ENCODE measurements around the gene C16orf90.
A peak's percentile ranks its signal among the peaks of the same experiment; 100 is the strongest.

Gene C16orf90, protein sequence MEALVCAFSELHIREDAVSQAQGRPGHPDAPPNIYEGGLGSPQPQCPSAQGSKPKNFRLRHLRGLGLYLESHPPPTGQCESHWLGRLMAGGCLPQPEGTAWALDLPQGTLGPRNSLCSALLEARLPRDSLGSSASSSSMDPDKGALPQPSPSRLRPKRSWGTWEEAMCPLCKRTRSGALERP

DNA sequence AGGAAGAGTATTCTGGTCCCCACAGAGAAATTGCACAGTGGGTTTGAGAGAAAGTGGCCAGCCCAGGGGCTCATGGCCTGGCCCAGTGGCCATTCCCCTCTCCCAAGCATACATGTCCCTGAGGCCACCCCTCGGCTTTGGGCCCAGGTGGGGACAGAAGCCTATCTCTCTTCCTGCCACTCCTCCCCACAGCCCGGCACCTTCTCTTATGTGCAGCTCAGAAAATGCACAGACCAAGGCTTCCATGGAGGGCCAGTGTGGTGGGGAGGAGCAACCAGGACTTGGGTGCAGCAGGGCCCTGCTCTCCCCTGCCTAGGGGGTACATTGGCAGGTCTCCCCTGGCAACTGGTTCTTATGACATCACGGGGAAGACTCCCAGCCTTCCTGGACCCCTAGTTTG is at the start of gene C16orf90:
C16orf90 (minus strand) TSS at position 314 of the 400 bp plus-strand sequence; CDS start at position 246, 68 bp downstream.
- DNase-seq (ENCODE audit: low spot score): no peak

DNA sequence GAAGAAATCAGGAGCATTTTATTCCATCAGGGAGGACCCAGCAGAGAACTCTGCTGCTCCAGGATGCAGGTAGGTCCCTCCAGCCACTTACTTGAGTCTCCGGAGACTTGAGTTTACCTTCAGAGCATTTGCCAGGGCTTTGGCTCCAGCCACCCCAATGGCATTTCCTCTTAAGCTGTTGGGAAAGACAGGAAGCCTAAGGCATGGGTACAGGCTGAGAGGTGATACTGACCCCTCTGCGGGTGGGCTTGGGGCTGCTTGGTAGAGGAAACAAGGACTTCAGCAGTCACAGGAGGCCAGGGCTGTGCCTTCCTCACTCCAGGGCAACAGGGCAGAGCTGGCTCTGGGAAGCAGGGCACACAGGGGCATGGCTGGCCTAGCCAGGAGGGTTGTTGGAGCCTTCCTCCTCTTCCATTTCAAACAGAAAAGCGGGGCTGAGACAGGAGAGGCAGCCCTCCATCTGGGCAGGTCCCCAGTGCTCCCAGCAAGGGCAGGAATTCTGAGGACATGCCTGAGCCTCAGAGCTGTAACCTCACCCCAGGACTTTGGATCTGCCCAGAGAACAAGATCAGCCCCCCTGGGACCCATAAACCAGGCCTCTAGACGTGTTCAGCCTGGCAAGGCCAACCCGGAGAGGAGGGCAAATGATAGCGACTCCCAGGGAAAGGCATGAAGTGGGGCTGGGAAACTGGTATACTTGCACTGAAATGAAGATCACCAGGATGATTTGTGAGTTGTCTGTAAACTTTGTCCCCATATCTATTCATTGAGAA is 47.5 kb upstream of the C16orf90 start:
- no peak for DNase-seq (ENCODE audit: low spot score)

DNA sequence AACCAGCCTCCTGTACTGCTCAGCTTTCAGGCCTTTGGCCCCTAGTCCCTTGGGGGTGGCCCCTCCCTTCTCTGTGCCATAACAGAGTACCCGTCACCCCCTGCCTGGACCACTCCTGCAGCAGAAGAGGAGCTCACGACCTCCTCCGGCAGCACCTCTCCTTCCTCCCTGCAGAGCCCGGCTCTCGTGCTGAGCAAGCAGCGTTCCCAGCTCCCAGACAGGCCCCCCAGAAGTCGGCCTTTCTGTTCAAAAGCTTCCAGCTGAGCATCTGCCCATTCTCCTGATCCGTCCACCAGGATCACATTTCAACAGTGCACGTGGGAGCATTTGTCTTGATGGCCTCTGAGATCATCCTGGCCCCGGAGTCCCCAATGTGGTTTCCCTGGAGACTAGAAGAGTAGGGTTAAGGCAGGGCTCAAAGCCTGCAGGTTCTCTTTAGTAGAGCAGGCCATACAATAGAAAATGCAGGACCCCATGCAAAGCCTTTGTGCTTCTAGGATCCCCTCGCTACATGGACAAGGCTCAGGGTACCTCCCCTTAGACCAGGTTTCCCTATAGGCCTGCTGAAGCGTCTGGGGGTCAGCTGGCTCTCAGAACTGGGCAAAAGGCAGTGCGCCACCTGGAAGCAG is 46.4 kb upstream of the C16orf90 start:
- DNase-seq (ENCODE audit: low spot score): no peak

DNA sequence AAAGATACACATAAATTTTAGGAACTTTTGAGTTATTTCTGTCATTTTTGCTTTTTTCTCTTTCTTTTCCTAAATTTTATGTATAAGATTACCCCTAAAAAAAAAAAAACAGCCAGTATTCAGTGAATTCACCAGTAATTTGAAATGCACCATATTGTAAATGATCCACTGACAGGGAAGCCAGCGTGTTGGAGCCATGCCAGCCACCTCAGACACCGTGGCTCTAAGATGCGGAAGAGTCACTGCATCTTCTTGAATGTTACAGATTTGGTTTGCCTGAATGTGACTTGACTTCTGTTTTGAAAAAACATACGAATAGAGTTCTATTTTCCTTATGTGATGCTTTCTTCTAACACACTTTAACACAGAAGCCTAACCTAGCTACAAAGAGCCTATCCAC is 42.9 kb upstream of the C16orf90 start:
- DNase-seq (ENCODE audit: low spot score): no peak

DNA sequence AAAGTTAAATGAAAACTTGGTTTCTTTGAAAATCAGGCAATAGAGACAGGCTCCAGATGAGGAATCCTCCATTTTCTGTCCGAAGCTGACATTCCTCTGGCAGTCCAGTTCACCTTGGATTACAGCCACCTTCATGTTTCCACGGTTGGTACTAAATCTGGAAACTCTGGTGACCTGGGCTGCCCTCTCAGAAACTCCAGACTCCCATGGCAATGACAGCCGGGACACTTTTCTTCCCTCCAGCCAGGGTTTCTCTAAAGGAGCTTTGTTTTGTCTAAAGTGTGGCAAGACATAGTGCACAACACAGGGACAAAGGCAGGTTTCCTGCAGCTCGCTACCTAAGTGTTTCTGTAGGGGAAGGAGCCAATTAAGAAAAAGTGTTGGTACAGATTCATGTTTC is 41.6 kb upstream of the C16orf90 start:
- DNase-seq (ENCODE audit: low spot score): no peak

DNA sequence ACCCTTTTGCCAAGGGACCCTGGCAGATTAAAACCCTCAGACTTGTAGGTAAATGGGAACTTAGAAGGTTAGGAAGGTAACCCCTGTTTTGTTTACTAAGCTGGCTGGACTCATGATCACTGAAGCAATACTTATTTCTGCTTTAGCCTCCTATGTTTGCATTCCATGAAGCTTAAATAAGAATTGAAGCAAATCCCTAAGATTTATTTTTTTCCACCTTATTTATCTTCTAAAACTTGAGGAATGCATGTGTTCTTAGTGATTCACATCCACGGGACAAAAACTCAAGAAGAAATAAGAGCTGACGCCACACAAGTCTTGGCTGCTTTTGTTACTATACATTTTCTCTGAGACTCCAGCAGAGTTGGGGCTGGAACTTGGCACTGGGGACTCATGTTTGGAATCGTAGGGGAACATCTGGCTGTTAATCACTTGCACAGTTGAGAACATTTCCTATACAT is 41.0 kb upstream of the C16orf90 start:
- no peak for DNase-seq (ENCODE audit: low spot score)

DNA sequence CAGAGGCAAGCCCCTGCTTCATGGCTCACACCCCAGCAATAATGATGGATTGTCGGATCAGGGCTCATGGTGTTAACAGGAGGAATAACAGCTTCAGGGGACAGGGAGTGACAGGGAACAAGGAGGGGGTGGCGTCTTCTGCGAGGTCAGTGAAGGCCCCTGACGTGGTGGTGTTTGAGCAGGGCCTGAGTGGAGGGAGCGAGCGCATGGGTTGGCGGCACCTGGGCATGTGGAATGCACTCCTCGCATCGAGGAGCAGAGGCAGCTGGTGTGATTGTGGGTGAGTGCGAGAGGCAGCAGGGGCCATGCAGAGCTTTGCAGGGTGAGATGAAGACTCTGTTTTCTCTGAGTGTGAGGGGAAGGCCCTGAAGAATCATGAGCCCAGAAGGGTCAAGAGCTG is 38.8 kb upstream of the C16orf90 start:
- DNase-seq (ENCODE audit: low spot score): no peak

DNA sequence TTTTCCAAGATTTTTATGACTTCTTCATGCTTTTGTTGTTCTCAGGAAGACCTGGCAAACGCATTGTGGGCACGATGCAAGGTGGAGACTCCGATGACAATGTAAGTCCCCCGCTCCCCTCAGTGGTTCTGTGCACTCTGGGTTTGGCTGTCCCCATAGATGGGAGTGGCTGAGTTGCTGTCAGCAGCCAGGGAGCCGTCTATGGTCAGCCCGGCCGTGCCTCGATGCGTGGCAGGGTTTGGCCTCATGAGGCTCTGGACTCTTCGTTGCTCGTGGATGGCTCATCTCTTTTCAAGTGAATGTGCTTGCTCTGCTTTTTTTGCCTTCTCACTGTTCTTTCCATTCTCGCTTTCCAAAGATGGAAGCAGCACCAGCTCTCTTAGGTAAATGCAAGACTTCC is 37.5 kb upstream of the C16orf90 start:
- no peak for DNase-seq (ENCODE audit: low spot score)

DNA sequence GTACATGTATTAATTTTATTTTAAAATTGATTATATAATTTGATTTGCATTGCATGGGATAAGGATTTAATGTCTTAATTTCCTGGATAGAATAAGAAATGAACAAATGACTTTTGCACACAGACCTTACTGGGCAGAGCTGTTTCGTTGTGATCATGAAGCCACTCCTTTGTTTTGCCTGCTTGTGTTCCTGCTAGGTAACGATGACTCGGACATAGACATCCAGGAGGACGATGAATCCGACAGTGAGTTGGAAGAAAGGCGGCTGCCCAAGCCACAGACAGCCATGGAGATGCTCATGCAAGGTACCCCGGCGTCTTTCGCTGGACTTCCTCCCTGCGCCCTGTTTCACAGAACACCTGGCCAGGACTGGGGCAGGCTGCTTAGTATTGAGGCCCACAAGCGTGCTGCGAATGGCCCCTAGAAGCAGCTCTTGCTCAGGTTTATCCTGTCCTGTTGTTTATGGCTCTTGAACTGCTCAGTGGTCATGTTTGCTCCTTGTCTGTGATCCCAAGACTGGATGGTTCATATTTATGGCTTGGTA is 35.2 kb upstream of the C16orf90 start:
- DNase-seq (ENCODE audit: low spot score): no peak

DNA sequence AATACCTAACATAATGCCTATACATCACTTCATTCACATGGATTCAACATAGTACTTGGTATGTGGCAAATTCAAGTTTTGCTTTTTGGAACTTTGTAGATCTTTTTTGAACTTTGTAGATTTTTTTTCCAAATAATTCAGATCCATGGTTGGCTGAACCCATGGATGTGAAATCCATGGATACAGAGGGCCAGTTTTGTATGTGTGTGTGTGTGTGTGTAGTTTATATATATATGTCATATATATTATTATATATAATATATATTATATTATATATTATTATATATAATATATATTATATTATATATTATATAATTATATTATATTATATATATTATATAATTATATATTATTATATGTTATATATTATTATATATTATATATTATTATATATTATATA is 33.9 kb upstream of the C16orf90 start:
- no peak for DNase-seq (ENCODE audit: low spot score)

DNA sequence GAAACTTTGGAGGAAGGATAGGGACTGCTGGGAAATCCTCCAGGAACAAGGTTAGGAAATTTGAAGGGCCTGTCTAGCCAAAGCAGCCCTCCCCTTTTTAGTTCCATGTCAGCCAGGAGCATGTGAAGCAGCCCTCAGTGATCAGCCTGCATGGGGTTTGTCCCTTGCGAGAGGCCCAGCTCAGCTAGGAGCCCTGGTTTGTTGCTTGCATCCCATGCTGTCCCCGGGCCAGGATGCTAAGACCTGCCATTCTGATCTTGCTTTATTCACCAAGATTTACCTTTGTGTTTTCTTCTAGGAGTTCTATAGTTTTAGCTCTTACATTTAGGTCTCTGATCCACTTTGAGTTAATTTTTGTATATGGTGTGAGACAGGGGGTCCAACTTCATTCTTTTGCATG is 33.1 kb upstream of the C16orf90 start:
- DNase-seq (ENCODE audit: low spot score): no peak

DNA sequence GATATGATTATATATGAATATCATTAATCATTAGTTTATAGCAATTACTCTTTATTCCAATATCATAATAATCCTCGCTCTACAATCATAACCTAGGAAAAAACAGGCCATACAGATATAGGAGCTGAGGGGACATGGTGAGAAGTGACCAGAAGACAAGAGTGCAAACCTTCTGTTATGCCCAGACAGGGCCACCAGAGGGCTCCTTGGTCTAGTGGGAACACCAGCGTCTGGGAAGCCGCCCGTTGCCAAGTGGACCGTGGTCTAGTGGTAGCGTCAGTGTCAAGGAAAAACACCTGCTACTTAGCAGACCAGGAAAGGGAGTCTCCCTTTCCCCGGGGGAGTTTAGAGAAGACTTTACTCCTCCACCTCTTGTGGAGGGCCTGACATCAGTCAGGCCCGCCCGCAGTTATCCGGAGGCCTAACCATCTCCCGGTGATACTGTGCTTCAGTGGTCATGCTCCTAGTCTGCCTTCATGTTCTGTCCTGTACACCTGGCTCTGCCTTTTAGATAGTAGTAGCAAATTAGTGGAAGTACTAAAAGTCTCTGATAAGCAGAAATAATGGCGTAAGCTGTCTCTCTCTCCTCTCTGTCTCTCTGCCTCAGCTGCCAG is 32.0 kb upstream of the C16orf90 start:
- DNase-seq (ENCODE audit: low spot score): peak; percentile 19

DNA sequence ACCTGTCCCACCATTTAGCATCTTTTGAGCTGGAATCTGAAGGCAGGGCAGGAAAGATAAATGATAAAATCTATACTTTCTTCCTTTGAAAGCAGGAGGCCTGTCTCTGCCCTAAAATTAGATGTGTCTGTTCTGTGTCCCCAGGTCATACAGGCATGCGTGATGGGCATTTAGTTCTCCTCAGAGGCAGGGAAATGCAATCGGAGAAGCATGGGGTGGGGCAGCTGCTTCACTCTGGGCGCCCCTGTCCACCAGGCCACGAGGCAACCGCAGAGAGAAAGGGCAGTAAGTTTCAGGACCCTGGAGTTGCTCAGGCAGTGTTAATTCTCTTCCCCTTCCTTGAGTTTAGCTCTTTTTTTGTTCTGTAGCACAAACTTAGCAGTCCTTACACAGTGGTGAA is 30.7 kb upstream of the C16orf90 start:
- DNase-seq (ENCODE audit: low spot score): no peak

DNA sequence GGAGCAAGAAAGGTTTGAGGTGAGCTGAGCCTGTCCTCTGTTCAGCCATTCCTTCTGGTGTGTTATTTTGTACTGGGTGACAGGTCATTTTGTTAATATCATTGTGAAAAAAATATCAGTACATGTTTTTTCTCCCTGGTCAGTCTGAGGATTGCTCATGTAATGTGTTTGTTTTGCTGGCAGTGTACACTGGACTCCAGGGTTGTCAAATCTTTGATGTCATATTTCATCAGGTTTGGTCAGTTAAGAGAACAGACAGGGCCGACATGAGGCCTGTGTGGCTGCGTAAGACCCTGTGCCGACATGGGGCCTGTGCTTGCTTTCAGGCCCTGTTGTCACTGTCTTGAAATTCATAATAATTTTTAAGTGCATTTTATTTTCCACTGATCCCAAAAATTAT is 28.0 kb upstream of the C16orf90 start:
- no peak for DNase-seq (ENCODE audit: low spot score)

DNA sequence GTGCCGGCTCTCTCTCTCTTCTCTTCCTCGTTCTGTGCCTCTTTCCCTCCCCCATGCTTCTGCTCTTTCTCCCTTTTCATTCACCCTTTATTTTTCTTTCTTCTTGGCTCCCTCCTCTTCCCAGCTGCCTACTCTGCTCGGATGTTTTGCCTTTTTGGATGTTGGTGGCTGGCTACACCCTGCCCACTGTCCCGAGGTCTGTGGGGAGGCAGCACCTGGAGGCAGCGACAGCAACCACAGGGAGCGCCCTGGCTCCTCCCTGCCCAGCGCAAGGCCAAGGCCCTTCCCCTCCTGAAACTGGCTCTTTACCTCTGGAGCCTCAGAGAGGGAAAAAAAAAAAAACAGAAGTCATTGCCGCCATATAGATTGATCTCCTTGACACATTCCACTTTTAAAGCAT is 25.6 kb upstream of the C16orf90 start:
- no peak for DNase-seq (ENCODE audit: low spot score)

DNA sequence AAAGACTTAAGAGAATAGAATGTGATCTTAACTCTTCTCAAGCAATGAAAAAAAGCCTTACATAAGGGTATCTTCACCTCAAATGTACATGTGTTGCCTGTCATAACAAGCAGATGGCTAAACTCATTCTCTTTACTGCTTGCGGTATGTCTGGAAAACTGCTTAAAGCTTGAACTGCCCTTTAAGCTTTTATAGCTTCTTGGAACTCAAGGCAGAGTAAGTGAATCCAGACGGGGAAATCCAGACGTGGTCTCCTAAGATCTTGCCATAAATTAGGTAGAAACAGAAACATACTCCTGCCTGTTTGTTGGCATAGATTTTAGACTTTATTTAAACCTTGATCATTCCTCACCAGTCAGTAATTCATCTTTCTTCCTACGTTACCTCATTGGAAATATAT is 25.1 kb upstream of the C16orf90 start:
- DNase-seq (ENCODE audit: low spot score): no peak

DNA sequence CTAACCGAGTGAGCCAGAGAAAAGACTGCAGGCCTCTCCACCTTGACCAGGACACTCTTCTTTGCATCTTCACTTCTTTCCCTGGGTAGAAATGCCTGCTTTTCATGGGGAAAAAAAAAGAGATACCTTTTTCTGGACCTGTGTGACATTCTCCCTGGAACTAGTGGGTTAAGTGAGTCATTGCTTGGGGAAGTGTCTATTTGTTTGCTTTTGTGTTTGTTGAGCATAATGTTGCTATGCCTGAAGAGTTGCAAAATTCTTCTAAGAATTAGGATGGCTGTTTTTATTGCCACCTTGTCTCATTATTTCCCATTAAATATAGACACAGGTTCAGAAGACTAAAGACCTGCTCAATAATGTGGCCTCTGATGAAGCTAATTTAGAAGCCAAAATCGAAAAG is 24.3 kb upstream of the C16orf90 start:
- no peak for DNase-seq (ENCODE audit: low spot score)

DNA sequence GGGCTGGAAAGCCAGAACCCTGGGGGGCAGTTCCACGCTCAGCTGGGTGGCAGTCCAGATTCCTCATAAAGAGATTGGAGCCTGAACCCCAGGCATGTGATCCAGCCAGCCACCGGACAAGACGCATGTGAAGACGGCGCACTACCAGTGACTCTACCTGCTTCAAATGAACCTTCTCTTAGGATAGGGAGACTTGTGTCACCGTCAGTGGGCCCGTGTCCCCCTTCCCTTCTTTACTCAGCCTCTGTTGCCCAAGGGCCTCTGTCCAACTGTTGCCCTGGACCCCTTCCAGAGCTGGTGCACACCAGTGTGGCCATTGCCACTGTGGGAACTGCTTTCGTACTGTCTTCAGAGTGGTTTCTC is 23.7 kb upstream of the C16orf90 start:
- no peak for DNase-seq (ENCODE audit: low spot score)

DNA sequence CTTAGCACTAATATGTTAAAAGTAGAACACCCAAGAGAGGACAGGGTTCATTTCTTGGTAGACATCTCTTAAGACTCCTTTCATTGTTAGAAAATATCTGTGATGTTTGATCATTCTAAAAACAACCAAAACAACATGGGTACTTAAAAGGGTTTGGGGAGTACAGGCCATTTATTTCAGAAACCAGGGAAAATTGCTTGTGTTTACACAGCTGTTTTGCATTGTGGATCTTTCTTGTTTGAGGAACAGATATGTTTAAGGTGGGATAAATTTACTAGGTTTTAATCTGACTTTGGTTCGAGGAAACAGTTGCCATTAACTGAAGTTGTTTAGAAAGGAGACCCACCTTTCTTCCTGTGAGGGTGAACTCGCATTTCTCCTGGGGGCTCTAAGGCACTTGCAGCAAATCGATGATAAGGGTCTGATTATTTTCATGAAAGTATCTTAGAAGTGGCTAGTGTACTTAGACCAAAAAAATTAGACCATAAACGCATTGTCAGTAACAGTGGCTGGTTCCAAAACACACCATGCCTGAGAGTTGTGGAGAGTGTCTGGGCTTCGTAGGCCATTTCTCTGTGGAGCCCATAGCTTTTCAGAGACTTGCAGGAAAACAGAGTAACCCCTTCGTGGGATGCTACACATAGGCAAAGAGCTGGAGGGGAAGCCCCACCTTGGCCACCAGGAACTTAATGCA is 23.1 kb upstream of the C16orf90 start:
- no peak for DNase-seq (ENCODE audit: low spot score)

DNA sequence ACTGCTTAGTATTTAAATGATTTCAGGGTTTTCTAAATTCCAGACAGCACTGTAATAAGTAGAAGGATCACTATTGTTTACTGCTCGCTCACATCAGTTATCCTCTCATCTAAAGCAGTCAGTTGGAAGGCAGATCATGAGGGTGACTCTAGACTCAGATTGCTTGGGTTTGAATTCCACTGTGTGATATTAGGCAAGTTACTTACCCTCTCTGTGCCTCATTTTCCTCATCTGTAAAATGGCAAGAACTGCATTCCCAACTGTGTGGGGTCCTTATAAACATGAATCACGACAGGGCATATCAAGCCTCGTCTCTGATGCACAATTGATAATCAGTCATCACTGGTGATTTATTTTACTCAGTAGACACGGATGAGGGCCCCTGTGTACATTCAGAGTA is 20.6 kb upstream of the C16orf90 start:
- DNase-seq (ENCODE audit: low spot score): no peak

DNA sequence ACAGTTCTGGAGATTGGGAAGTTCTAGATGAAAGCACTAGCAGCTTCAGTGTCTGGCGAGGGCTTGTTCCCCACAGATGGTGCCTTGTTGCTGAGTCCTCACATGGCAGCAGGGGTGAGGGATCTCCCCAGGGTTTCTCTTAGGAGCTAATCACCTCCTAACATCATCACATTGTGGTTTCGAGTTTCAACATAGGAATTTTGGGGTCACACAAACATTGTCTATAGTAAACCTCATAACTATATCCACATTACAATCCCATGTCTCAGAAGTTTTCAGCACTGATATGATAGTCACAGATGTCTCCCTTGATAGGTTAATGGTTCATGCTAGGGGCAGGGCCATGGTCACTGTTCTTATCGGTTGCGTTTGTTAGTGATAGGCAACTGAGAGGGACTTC is 19.3 kb upstream of the C16orf90 start:
- no peak for DNase-seq (ENCODE audit: low spot score)

Measured in CD4-positive, alpha-beta T cell treated with Interleukin-6 at 100 ng/mL for 8 hours (primary cell).